Adipocyte (in vitro differentiated cells): ENCODE results near the gene ACSM2B.
"Not testable (repeated sequence)": the region's sequence is repeated elsewhere in the genome, so short reads cannot be mapped to it uniquely, and the experiment has no call there.

Experiments used
- DNase-seq: peaks from one replicate; pipeline ENCODE4 v3.0.0-alpha.2; 2015; ENCODE audit warnings: low read depth
- H3K27me3 ChIP-seq: replicated peaks from 2 replicates; pipeline ENCODE4 v1.7.0; 2013; ENCODE audit warnings: mild to moderate bottlenecking, low read length, moderate library complexity; ENCODE audit not compliant: control insufficient read depth, insufficient read depth
- H3K36me3 ChIP-seq: 2 replicates; pipeline ENCODE4 v1.7.0; 2013; ENCODE audit warnings: low read length, mild to moderate bottlenecking, moderate library complexity; ENCODE audit not compliant: control insufficient read depth, insufficient read depth, severe bottlenecking
- H3K4me1 ChIP-seq: 2 replicates; pipeline ENCODE4 v1.7.0; 2013; ENCODE audit warnings: mild to moderate bottlenecking, low read length, moderate library complexity; ENCODE audit not compliant: control insufficient read depth, insufficient read depth
- H3K4me3 ChIP-seq: 2 replicates; pipeline ENCODE4 v1.7.0; 2013; ENCODE audit warnings: mild to moderate bottlenecking, low read length, moderate library complexity
- H3K9ac ChIP-seq: 2 replicates; pipeline ENCODE4 v1.7.0; 2013; ENCODE audit warnings: mild to moderate bottlenecking, low read length, moderate library complexity
- H3K9me3 ChIP-seq: 2 replicates; pipeline ENCODE4 v1.7.0; 2013; ENCODE audit warnings: mild to moderate bottlenecking, low read length, moderate library complexity; ENCODE audit not compliant: control insufficient read depth

The ACSM2B gene

GRCh38 chr16:20554689-20555088 is 21.5 kb downstream of the ACSM2B start:
- not testable (repeated sequence) for H3K36me3 ChIP-seq, H3K27me3 ChIP-seq, DNase-seq, H3K4me3 ChIP-seq, H3K9me3 ChIP-seq, H3K4me1 ChIP-seq, H3K9ac ChIP-seq

GRCh38 chr16:20553493-20553892 is 22.7 kb downstream of the ACSM2B start:
- not testable (repeated sequence) for H3K27me3 ChIP-seq, H3K4me1 ChIP-seq, H3K9me3 ChIP-seq, DNase-seq, H3K4me3 ChIP-seq, H3K36me3 ChIP-seq, H3K9ac ChIP-seq

GRCh38 chr16:20546951-20547350 is 29.2 kb downstream of the ACSM2B start:
- not testable (repeated sequence) for H3K4me3 ChIP-seq, H3K27me3 ChIP-seq, DNase-seq, H3K36me3 ChIP-seq, H3K4me1 ChIP-seq, H3K9ac ChIP-seq, H3K9me3 ChIP-seq

GRCh38 chr16:20546278-20546853 is 29.8 kb downstream of the ACSM2B start:
- not testable (repeated sequence) for H3K9ac ChIP-seq, H3K36me3 ChIP-seq, H3K9me3 ChIP-seq, H3K27me3 ChIP-seq, H3K4me1 ChIP-seq, DNase-seq, H3K4me3 ChIP-seq

GRCh38 chr16:20540603-20541316 is 35.4 kb downstream of the ACSM2B start:
- DNase-seq, H3K9me3 ChIP-seq, H3K9ac ChIP-seq, H3K4me1 ChIP-seq, H3K27me3 ChIP-seq, H3K4me3 ChIP-seq, H3K36me3 ChIP-seq: not testable (repeated sequence)

GRCh38 chr16:20538687-20539086 is 37.5 kb downstream of the ACSM2B start:
- DNase-seq: no peak
- no peak overlapping the region for H3K9ac ChIP-seq
- no peaks in the 10 kb centered on the region for H3K9me3 ChIP-seq
- H3K4me3 ChIP-seq: no peak overlapping the region
- H3K27me3 ChIP-seq: no peaks in the 10 kb centered on the region
- no peaks in the 10 kb centered on the region for H3K36me3 ChIP-seq
- no peaks in the 10 kb centered on the region for H3K4me1 ChIP-seq

- DNase-seq: no peak
- Histone ChIP-seq H3K36me3 (no peaks in the 10 kb centered on the region), H3K9me3 (no peaks in the 10 kb centered on the region), H3K4me1 (no peaks in the 10 kb centered on the region), H3K27me3 (no peaks in the 10 kb centered on the region), H3K4me3 (no peak overlapping the region), H3K9ac (no peak overlapping the region)
Measured at GRCh38 chr16:20538181-20538580, 38.0 kb downstream of the ACSM2B start.

- H3K36me3 ChIP-seq, H3K4me1 ChIP-seq, DNase-seq, H3K27me3 ChIP-seq, H3K4me3 ChIP-seq, H3K9me3 ChIP-seq, H3K9ac ChIP-seq: not testable (repeated sequence)
Measured at GRCh38 chr16:20536669-20537068, 39.5 kb downstream of the ACSM2B start.

GRCh38 chr16:20532284-20532792 is 43.8 kb downstream of the ACSM2B start:
- not testable (repeated sequence) for H3K9me3 ChIP-seq, H3K27me3 ChIP-seq, H3K9ac ChIP-seq

GRCh38 chr16:20531795-20532194 is 44.4 kb downstream of the ACSM2B start:
- not testable (repeated sequence) for H3K36me3 ChIP-seq, DNase-seq, H3K27me3 ChIP-seq, H3K9me3 ChIP-seq, H3K4me3 ChIP-seq, H3K9ac ChIP-seq, H3K4me1 ChIP-seq

More at GRCh38 chr16:20532284-20532792, 43.8 kb downstream of the ACSM2B start:
- not testable (repeated sequence) for H3K4me1 ChIP-seq, H3K4me3 ChIP-seq, H3K36me3 ChIP-seq, DNase-seq

- Histone ChIP-seq H3K9ac (no peak overlapping the region), H3K9me3 (peaks cover 4% of the 10 kb centered on the region), H3K4me3 (no peak overlapping the region), H3K36me3 (no peaks in the 10 kb centered on the region), H3K27me3 (no peaks in the 10 kb centered on the region), H3K4me1 (no peaks in the 10 kb centered on the region)
- no peak for DNase-seq
Measured at GRCh38 chr16:20520103-20520502, 56.1 kb downstream of the ACSM2B start.

- H3K9ac ChIP-seq: no peak overlapping the region
- no peaks in the 10 kb centered on the region for H3K4me1 ChIP-seq
- no peak overlapping the region for H3K4me3 ChIP-seq
- H3K9me3 ChIP-seq: peaks cover 4% of the 10 kb centered on the region
- H3K27me3 ChIP-seq: no peaks in the 10 kb centered on the region
- no peak for DNase-seq
- no peaks in the 10 kb centered on the region for H3K36me3 ChIP-seq
Measured at GRCh38 chr16:20519231-20519630, 56.9 kb downstream of the ACSM2B start.
